ENCODE data around the gene GRIN1. TPM values are rescaled to one million over a fixed set of nuclear protein-coding genes. Genes with fewer than 3 reads are reported as not detected.

Gene GRIN1
- total and polyA plus RNA-seq, 2 of the 8 experiments (the other 6 are each of a cell fraction or from before 2014, with no cell fraction given) = 0.48 to 2.1 TPM

DNA sequence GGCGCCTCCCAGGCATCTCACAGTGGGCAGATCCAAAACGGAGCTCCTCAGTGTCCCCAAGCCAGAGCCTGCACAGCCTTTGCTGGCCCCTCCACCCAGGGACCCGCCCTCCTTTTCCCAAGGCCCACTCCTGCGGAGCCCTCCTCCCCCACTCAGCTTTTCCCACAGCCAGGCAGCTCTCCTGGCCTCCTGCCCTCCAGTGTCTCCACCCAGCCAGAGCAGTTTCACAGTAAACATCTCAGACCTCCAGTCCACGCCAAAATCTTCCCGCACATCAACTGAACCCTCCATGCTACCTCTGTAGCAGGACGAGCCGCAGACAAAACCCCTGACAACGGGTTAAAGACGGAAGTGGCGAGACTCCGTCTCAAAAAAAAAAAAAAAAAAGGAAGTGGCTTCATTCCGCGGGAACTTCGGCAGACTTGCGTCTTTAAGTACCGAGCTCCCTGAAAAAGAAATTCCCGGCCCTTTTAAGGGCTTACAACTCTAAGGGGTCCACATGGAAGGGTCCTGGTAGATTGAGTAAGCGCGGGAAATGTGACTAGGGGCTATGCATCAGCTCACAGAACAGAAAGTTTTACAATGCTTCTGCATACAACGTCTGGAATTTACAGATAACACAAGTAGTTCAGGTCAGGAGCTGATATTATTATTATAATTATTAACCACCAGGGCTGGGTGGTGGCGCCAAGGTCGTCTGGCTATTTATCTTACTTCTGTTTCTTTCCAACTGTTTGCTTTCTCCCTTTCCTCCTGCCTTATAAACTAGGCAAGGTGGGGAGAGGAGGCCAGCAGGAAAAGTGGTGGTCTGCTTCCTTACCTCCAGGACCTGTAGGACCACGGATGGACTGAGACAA lies 11.4 kb upstream of the GRIN1 start (continued):
- TF ChIP-seq KDM1A (IDR thresholded peaks at IDR 0.05; ENCODE audit: borderline replicate concordance, low read length) (no peak), EGR1 (IDR thresholded peaks at IDR 0.05; ENCODE audit: borderline replicate concordance, low read depth, low read length) (no peak), TCF12 (IDR thresholded peaks at IDR 0.05; ENCODE audit: low read depth, low read length) (no peak), SP1 (IDR thresholded peaks at IDR 0.05; ENCODE audit: low read depth, low read length) (no peak)
- TF ChIP-seq, protein P1, sequence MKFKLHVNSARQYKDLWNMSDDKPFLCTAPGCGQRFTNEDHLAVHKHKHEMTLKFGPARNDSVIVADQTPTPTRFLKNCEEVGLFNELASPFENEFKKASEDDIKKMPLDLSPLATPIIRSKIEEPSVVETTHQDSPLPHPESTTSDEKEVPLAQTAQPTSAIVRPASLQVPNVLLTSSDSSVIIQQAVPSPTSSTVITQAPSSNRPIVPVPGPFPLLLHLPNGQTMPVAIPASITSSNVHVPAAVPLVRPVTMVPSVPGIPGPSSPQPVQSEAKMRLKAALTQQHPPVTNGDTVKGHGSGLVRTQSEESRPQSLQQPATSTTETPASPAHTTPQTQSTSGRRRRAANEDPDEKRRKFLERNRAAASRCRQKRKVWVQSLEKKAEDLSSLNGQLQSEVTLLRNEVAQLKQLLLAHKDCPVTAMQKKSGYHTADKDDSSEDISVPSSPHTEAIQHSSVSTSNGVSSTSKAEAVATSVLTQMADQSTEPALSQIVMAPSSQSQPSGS (IDR thresholded peaks at IDR 0.05; ENCODE audit: low read length) = no peak

All from H1 (cell line).